Pancreas (tissue), 10 donors: ENCODE results near the gene MRPL49. TPM values are rescaled to one million over a fixed set of nuclear protein-coding genes. Genes with fewer than 3 reads are reported as not detected.
A peak's percentile ranks its signal among the peaks of the same experiment; 100 is the strongest.

Source experiments
- ATAC-seq, 4 donors: fragments of 200-7000 bp; cut with Tn5 transposase; one replicate each; pipeline versions ENCODE4 v1.8.0 to v1.9.1; 2020; ENCODE audit warnings: mild to moderate bottlenecking in 4 of 4, moderate library complexity in 4 of 4
- DNase-seq, 6 donors: peaks; one replicate each; pipeline ENCODE4 v3.0.0-alpha.2; 2020
- FAIRE-seq: peaks from 2 replicates; lab custom pipeline; 2012; peaks lifted over from hg19 to GRCh38; lab: Jason Lieb, UNC
- H3K27ac ChIP-seq, 4 donors: fragments of 200-600 bp; sonication (generic); 1 replicate in 3 of 4; 2 replicates in 1 of 4; pipeline versions ENCODE4 v1.5.0 to v1.8.0; 2020
- H3K27me3 ChIP-seq, 4 donors: fragments of 200-600 bp; one replicate each; pipeline ENCODE4 v1.8.0; 2021
- H3K36me3 ChIP-seq, 3 donors: fragments of 200-600 bp; sonication (generic) in 1 of 3; one replicate each; pipeline versions ENCODE4 v1.5.0 to v1.8.0; 2020 to 2021
- H3K4me1 ChIP-seq, 3 donors: fragments of 200-600 bp; one replicate each; pipeline ENCODE4 v1.8.0; 2021
- H3K4me3 ChIP-seq, 4 donors: fragments of 200-600 bp; sonication (generic) in 2 of 4; one replicate each; pipeline versions ENCODE4 v1.5.0 to v1.8.0; 2020 to 2021
- H3K9me3 ChIP-seq, 4 donors: fragments of 200-600 bp; one replicate each; pipeline ENCODE4 v1.8.0; 2021
- CTCF ChIP-seq, 4 donors: fragments of 200-600 bp; sonication (generic) in 3 of 4; IDR thresholded peaks; one replicate each; pipeline versions ENCODE4 v1.5.0 to v1.8.0; 2021; ENCODE audit warnings: antibody characterized with exemption in 4 of 4
- WGBS, 2 donors: extraction: QIAGEN DNeasy Blood & Tissue Kit; methylation state at CpG; one replicate each; pipeline ENCODE4 v1.1.7; 2013; 5-methylcytosine and 5-hydroxymethylcytosine counted together
- intact Hi-C, 3 donors: fragments of 100-400 bp; cut with DNase I; formaldehyde crosslinking; loops; one replicate each; pipeline versions ENCODE4 v1.11.1 to v1.14.2; 2022
- polyA plus RNA-seq, 2 donors: library from polyadenylated mRNA; stranded (reverse); fragments of 200-250 nt; gene quantifications; one replicate each; pipeline ENCODE4 v1.2.3, GENCODE V29; 2013
- total RNA-seq, 6 donors: library from RNA; stranded (reverse); fragmentation: NEBNext Ultra II Directional in 4 of 6; extraction: Animal tissue kit (Norgen Biotek cat#: 25700) in 4 of 6; gene quantifications; one replicate each; pipeline versions ENCODE4 v1.2.1 to v1.2.4, GENCODE V29; 2021 to 2023
- donor health status: healthy with polysubstance abuse.
- donor health status: DM: no; HTN: no; CAD: no; lungs with moderate emphysema.
- donor health status: DM: no; HTN: no; CAD: no.
- donor health status: control.
- donor health status: control.
- donor health status: Bipolar disorder and iron deficiency.
- donor health status: DM: yes; HTN: yes; CAD: no.
- donor health status: DM: no; HTN: no; CAD: no.
- donor health status: DM: no; HTN: no; CAD: no.
- donor health status: DM: yes; HTN: yes; CAD: no.

The MRPL49 gene
- total and polyA plus RNA-seq, 8 donors, result 10.3 to 31.2 (median 21.4) TPM

GRCh38 chr11:65119670-65119995, 2.5 kb upstream of the MRPL49 start:
- peaks cover 17 to 26% (median 24%) of the 10 kb centered on the region in 3 donors for H3K4me1 ChIP-seq
- no peak for FAIRE-seq
- no peak overlapping the region for H3K27ac ChIP-seq
- no peak overlapping the region for H3K4me3 ChIP-seq
- TF ChIP-seq CTCF (IDR thresholded peaks at IDR 0.05), result no peak
- no peak for ATAC-seq
- H3K36me3 ChIP-seq, result peaks cover 2 to 19% (median 3%) of the 10 kb centered on the region in 3 donors
- no peaks in the 10 kb centered on the region for H3K27me3 ChIP-seq
- intact Hi-C loops, result loop anchor here in 1 of 3 donors (10.0 kb wide), 1 partner anchor 105 kb away; the partner anchor contains the start of gene ARL2
- H3K9me3 ChIP-seq, result no peaks in the 10 kb centered on the region
- no peak for DNase-seq

GRCh38 chr11:65120831-65121230, 1.3 kb upstream of the MRPL49 start:
- FAIRE-seq, result no peak
- 56 to 58% methylated on average over 3 of the region's 3 CpGs for WGBS, 2 donors
- peak in 2 of 6 donors; percentile 1 to 17 for DNase-seq

GRCh38 chr11:65121447-65121864, 665 bp upstream of the MRPL49 start:
- ATAC-seq, result no peak
- peak in 4 of 6 donors; percentile 34 to 66 (median 55) for DNase-seq
- no peaks in the 10 kb centered on the region for H3K27me3 ChIP-seq
- H3K4me3 ChIP-seq, result peak overlapping the region; percentile 63 to 95 (median 78)
- TF ChIP-seq CTCF (IDR thresholded peaks at IDR 0.05), result no peak
- H3K36me3 ChIP-seq, result peaks cover 3 to 31% (median 17%) of the 10 kb centered on the region in 3 donors
- peaks cover 4 to 16% (median 9%) of the 10 kb centered on the region in 3 donors for H3K4me1 ChIP-seq
- H3K27ac ChIP-seq, result peak overlapping the region; percentile 77 to 90 (median 84)
- intact Hi-C loops, result no loop called here
- 0 to 2% methylated on average over 22 of the region's 22 CpGs for WGBS, 2 donors
- no peak for FAIRE-seq
- H3K9me3 ChIP-seq, result no peaks in the 10 kb centered on the region

More at GRCh38 chr11:65120831-65121230, 1.3 kb upstream of the MRPL49 start:
- intact Hi-C loops, result no loop called here
- ATAC-seq, result no peak
- Histone ChIP-seq H3K27ac (peak overlapping the region in 2 of 4 donors; percentile 77 to 90), H3K27me3 (no peaks in the 10 kb centered on the region), H3K9me3 (no peaks in the 10 kb centered on the region), H3K4me3 (peak overlapping the region in 3 of 4 donors; percentile 63 to 95 (median 74)), H3K36me3 (peaks cover 3 to 25% (median 12%) of the 10 kb centered on the region in 3 donors), H3K4me1 (peaks cover 11 to 22% (median 16%) of the 10 kb centered on the region in 3 donors)
- TF ChIP-seq CTCF (IDR thresholded peaks at IDR 0.05), result no peak

GRCh38 chr11:65124480-65125196, 2.5 kb downstream of the MRPL49 start:
- 82 to 85% methylated on average over 5 of the region's 5 CpGs for WGBS, 2 donors
- Histone ChIP-seq H3K4me3 (no peak overlapping the region), H3K27ac (no peak overlapping the region), H3K4me1 (peaks cover 3 to 13% (median 7%) of the 10 kb centered on the region in 3 donors), H3K27me3 (no peaks in the 10 kb centered on the region), H3K36me3 (peaks cover 7 to 52% (median 41%) of the 10 kb centered on the region in 3 donors), H3K9me3 (no peaks in the 10 kb centered on the region)
- ATAC-seq (no peak), FAIRE-seq (no peak), DNase-seq (peak in 1 of 6 donors; percentile 2)
- intact Hi-C loops, result no loop called here
- no peak for TF ChIP-seq CTCF (IDR thresholded peaks at IDR 0.05)
